OCI-LY3 (cell line): ENCODE data around the gene MS4A8.

Experiments used
- EZH2phosphoT487 ChIP-seq: fragments of 200-600 bp; shearing (Covaris generic); IDR thresholded peaks from 2 replicates; pipeline ENCODE4 v1.6.1; 2018; ENCODE audit warnings: antibody characterized with exemption, mixed run types, low read depth
- TF ChIP-seq, protein P1 (sequence below): fragments of 200-600, 300-600 bp; sonication (generic); IDR thresholded peaks from 2 replicates; pipeline ENCODE4 v1.5.1; 2014; ENCODE audit warnings: antibody characterized with exemption, low read length, low read depth

DNA sequence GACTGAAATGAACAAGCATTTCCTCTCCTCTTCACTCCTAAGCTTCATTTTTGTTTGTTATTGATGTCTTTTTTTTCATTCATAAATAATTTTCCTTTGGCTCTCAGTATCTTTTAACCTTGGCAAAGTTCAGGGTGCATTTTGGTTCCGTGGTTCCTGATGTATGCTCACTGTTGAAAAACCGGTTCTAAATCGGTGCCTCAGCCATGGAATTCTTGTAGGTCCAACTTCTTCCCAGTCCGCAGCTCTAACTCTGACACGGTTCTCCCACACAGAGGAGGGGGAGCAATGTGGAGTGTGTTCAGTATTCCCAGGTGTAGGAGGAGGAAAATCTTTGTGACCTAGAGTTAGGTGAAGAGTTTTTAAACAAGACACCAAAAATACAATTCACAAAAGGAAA, 44.7 kb downstream of the MS4A8 start:
- TF ChIP-seq, protein P1, sequence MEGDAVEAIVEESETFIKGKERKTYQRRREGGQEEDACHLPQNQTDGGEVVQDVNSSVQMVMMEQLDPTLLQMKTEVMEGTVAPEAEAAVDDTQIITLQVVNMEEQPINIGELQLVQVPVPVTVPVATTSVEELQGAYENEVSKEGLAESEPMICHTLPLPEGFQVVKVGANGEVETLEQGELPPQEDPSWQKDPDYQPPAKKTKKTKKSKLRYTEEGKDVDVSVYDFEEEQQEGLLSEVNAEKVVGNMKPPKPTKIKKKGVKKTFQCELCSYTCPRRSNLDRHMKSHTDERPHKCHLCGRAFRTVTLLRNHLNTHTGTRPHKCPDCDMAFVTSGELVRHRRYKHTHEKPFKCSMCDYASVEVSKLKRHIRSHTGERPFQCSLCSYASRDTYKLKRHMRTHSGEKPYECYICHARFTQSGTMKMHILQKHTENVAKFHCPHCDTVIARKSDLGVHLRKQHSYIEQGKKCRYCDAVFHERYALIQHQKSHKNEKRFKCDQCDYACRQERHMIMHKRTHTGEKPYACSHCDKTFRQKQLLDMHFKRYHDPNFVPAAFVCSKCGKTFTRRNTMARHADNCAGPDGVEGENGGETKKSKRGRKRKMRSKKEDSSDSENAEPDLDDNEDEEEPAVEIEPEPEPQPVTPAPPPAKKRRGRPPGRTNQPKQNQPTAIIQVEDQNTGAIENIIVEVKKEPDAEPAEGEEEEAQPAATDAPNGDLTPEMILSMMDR = no peak
- no peak for TF ChIP-seq EZH2phosphoT487
